ENCODE results near the gene RYR1.

- TF ChIP-seq CTCF (IDR thresholded peaks at IDR 0.05) (no peak), POLR2A (IDR thresholded peaks at IDR 0.05) (no peak), POLR2AphosphoS5 (IDR thresholded peaks at IDR 0.05) (no peak)
These were observed 33.1 kb upstream of the RYR1 start for GRCh38 chr19:38400361-38400760.

Measured in gastroesophageal sphincter (tissue), 3 donors.